HG03280 (cell line): ENCODE measurements around the gene PITPNC1.
"Not testable (repeated sequence)": the region's sequence is repeated elsewhere in the genome, so short reads cannot be mapped to it uniquely, and the experiment has no call there.

Experiments used
- ATAC-seq: cut with Tn5 transposase; IDR thresholded peaks from one replicate; pipeline ENCODE4 v1.9.1; 2021; ENCODE audit warnings: mild to moderate bottlenecking, moderate library complexity; ENCODE audit not compliant: unreplicated experiment

PITPNC1 gene

DNA sequence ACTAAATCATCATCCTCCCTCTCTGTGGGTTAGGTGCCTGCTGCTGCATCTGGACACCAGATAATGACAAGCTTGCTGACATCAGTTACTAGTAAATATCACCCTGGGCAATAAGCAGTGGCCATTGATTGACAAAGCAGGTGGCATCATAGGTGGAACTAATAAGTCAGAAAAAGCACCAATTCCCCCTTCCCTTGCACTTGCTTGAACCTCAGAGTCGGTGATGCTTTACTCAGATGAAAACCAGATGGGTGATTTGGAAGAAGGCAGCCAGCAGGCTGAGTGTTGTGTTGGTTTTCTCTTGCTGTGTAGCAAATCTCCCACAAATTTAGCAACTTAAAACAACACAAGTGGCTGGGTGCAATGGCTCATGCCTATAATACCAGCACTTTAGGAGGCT, 193.7 kb downstream of the PITPNC1 start:
- ATAC-seq = no peak

DNA sequence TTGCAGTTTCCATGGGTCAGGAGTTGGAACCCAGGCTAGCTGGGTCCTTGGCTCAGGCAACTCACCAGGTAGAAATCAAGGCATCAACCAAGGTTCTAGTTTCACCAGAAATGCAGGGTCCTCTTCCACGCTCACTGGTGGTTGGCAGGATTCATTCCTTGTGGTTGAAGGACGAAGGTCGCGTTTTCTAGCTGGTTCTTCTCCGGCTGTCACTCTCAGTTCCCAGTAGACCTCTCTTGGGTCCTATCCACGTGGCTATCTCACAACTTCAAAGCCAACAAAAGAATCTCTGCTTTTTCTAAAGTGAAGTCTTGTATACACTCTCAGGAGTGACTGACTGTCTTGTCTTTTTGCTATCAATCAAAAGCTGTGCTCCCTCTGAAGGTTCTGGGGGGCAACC, 194.4 kb downstream of the PITPNC1 start:
- ATAC-seq = no peak

DNA sequence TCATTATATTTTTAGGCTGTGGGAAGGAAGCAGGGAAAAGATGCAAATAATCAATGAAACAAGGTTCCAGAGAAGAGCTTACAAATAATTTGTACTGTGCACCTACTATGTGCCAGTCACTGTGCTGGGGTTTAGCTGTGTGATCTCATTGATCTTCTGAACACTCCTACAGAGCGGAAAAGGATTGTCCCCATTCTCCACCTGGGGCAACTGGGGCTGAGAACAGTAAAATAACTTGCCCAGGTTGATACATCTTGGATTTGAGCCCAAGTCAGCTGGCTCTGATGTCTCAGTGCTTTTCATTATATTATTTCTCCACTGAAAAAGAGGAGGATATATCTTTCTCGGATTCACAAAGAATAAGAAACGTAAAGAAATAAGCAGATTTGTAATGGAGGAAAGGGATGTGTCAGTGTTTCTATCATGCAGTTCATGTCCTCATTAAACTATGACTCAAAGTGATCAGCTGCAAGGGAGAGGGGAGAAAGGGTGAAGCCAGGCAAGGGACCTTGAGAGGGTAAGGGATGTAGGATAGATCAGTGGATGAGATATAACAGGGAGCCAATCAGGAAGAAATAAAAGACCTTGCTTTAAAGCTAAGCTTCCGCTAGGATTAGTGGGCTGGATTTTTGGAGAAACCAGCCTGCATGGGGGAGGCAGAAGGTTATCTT, 197.0 kb downstream of the PITPNC1 start:
- ATAC-seq = no peak

- ATAC-seq = peak; percentile 36
Measured at GRCh38 chr17:67574658-67575293, 197.7 kb downstream of the PITPNC1 start.

- peak; percentile 39 for ATAC-seq
Measured at GRCh38 chr17:67575325-67575724, 198.2 kb downstream of the PITPNC1 start.

- ATAC-seq = no peak
Measured at GRCh38 chr17:67576471-67577115, 199.5 kb downstream of the PITPNC1 start.

GRCh38 chr17:67577429-67578141, 200.5 kb downstream of the PITPNC1 start:
- ATAC-seq = no peak

DNA sequence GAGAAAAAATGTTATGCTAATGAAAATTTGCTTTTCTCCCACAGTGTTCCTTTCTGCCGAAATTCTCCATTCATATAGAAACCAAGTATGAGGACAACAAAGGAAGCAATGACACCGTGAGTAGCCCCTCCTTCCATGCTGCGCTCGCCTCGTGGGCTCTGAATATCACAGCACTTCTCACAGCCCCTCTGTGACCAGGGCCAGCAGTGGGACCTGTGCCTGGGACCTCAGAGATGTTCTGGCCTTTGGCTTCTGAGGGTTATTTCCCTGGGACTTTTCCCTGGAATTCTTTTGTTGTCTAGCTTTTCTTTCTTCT, 201.0 kb downstream of the PITPNC1 start:
- ATAC-seq = no peak

DNA sequence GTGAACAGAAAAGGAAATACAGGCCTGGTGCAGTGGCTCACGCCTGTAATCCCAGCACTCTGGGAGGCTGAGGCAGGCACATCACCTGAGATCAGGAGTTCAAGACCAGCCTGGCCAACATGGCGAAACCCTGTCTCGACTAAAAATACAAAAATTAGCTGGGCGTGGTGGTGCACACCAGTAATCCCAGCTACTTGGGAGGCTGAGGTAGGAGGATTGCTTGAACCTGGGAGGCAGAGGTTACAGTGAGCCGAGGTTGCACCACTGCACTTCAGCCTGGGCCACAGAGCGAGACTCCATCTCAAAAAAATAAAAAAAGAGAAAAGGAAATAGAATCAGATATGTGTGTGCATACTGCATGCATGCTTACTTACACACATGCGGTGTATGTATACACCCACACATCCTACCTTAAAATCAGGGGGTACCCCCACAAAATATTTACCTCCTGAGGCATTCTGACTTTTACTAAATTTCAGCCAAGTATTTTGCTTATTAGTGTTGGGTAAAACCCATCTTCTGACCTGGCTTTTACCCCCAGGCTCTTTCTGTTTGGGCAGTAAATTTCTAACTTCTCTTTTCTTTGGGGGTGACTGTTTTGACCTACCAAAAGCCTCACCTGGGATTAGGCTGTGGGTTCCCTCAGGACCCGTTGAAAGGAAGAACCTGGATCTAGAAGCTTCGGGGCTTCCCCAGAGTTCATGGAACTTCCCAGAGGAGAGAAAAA, 201.8 kb downstream of the PITPNC1 start:
- not testable (repeated sequence) for ATAC-seq

GRCh38 chr17:67582673-67583081, 205.6 kb downstream of the PITPNC1 start:
- ATAC-seq = no peak

DNA sequence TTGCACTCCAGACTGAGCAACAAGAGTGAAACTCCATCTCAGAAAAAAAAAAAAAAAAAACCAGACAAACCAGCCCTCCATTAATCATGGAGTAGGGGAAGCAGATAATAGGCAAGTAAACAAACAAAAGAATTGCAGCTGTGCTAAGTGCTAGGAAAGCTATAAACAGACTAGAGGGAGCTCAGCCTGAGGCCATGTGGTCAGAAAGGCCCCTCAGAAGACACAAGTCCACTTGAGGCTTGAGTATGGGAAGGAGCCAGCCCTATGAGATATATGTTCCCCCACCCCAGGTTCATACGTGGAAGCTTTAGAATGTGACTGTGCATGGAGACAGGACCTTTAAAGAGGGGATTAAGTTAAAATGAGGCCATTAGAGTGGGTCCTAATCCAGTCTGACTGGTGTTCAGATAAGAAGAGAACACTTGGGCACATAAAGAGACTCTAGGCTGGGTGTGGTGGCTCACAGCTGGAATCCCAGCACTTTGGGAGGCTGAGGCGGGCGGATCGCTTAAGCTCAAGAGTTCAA, 208.1 kb downstream of the PITPNC1 start:
- ATAC-seq = no peak

DNA sequence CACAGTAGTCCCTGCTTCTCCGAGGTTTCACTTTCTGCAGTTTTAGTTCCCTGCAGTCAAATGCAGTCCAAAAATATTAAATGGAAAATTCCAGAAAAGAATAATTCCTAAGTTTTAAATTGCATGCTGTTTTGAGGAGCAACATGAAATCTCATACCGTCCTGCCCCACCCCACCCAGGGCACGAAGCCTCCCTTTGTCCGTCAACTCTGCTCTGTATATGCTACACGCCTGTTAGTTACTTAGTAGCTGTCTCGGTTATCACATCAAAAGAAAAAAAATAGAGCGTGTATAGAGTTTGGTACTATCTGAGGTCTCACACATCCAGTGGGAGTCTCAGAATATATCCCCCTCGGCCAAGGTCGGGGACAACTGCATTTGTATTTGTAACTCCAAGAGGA, 211.2 kb downstream of the PITPNC1 start:
- no peak for ATAC-seq

GRCh38 chr17:67594115-67594880, 217.2 kb downstream of the PITPNC1 start:
- ATAC-seq = no peak

DNA sequence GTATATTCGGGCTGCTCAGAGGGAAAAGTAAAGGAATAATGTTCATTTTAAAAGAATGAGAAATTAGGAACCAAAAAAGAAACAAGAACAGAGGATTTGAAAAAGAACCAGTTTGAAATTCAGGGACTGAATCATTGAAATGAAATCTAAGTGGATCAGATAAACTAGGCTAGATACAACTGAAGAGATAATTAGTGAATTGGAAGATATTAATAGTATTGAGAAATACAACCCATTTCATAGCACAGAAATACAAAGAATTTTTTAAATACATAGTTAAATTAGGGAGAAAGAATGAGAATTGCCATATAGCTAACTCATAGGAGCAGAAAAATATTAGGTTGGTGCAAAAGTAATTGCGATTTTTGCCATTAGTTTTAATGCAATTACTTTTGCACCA, 223.3 kb downstream of the PITPNC1 start:
- ATAC-seq = no peak

DNA sequence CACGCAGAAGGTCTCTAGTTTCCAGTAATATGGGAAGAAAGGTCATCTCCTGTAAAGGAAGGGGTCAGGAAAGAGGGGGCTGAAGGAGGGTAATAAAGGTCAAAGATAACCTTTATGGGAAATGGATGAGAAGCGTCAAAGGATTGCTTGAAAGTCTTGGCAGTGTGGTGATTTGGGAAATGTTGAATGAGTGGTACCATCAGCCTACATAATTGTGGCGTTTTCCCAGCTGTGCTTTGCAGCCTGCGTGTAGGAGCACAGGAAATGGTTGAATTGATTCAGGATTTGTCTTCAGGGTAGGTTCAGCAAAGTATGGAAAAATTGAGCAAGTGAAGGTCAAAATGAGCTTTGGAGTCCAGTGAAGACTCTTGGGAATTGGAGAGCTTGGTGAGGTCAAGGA, 224.8 kb downstream of the PITPNC1 start:
- no peak for ATAC-seq

- ATAC-seq = no peak
Measured at GRCh38 chr17:67602444-67602843, 225.4 kb downstream of the PITPNC1 start.

GRCh38 chr17:67602974-67603373, 225.9 kb downstream of the PITPNC1 start:
- peak; percentile 58 for ATAC-seq

DNA sequence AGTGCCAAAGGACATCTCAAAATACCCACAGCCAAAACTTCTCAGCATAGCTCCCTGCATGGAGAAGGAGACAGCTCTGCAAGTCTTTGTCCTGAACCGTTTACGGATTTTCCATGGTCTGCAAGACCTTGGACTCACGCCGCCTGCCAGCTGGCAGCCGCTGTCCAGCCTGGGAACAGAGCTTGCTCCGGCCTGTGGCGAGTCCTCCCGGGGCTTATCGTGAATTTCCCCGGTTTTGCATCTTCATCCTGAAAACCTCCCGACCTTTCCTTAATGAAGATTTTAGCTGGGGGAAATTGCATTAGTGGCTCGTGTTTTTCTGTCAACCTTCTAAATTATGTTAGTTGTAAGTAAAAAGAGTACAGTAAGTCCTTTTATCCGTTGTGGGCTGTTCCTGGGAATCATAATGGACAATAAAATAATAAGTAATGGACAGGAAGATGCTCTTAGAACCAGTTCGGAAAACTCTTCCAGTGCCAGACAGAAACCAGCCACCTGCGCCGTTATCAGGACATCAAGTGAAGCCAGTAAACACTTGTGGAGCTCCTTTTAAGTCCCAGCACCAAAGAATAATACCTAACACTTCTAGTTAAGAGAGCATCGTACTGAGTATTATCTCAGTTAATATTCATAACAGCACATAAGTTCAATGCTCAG, 228.3 kb downstream of the PITPNC1 start:
- ATAC-seq = no peak

GRCh38 chr17:67606471-67606870, 229.4 kb downstream of the PITPNC1 start:
- no peak for ATAC-seq
